B cell (primary cell): ENCODE measurements around the gene VRK2.

Source experiments
- EZH2 ChIP-seq: IDR thresholded peaks from 2 replicates; pipeline ENCODE4 v1.6.1; 2012; ENCODE audit warnings: borderline replicate concordance, low read depth, mild to moderate bottlenecking, moderate library complexity, low read length; ENCODE audit not compliant: insufficient read depth, poor library complexity, severe bottlenecking
- TF ChIP-seq, protein P1 (sequence below): fragments of 200-600 bp; IDR thresholded peaks from one replicate; pipeline ENCODE4 v1.8.0; 2022; ENCODE audit warnings: antibody characterized with exemption, mild to moderate bottlenecking

- TF ChIP-seq, protein P1, sequence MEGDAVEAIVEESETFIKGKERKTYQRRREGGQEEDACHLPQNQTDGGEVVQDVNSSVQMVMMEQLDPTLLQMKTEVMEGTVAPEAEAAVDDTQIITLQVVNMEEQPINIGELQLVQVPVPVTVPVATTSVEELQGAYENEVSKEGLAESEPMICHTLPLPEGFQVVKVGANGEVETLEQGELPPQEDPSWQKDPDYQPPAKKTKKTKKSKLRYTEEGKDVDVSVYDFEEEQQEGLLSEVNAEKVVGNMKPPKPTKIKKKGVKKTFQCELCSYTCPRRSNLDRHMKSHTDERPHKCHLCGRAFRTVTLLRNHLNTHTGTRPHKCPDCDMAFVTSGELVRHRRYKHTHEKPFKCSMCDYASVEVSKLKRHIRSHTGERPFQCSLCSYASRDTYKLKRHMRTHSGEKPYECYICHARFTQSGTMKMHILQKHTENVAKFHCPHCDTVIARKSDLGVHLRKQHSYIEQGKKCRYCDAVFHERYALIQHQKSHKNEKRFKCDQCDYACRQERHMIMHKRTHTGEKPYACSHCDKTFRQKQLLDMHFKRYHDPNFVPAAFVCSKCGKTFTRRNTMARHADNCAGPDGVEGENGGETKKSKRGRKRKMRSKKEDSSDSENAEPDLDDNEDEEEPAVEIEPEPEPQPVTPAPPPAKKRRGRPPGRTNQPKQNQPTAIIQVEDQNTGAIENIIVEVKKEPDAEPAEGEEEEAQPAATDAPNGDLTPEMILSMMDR: no peak
- no peak for TF ChIP-seq EZH2
These were observed 111.1 kb downstream of the VRK2 start for GRCh38 chr2:58157754-58158153.
